Osteoblast (primary cell): ENCODE results near the gene MEGF11. TPM values are rescaled to one million over a fixed set of nuclear protein-coding genes. Genes with fewer than 3 reads are reported as not detected.

ENCODE experiments used
- DNase-seq: peaks from one replicate; pipeline ENCODE4 v3.0.0; 2011; ENCODE audit warnings: low spot score, mixed read lengths; ENCODE audit not compliant: insufficient read length; ENCODE audit errors: missing footprints
- H2AFZ ChIP-seq: 2 replicates; pipeline ENCODE4 v1.6.0; 2011; ENCODE audit warnings: mild to moderate bottlenecking, low read length
- H3K27ac ChIP-seq: 2 replicates; pipeline ENCODE4 v1.5.1; 2011; ENCODE audit warnings: mild to moderate bottlenecking, low read depth, low read length, moderate library complexity
- H3K27me3 ChIP-seq: 2 replicates; pipeline ENCODE4 v1.6.0; 2012; ENCODE audit warnings: mild to moderate bottlenecking, control low read depth, inconsistent platforms, low read length, moderate library complexity; ENCODE audit not compliant: insufficient read depth
- H3K36me3 ChIP-seq: 2 replicates; pipeline ENCODE4 v1.5.1; 2011; ENCODE audit warnings: mild to moderate bottlenecking, low read length, control low read depth, moderate library complexity; ENCODE audit not compliant: insufficient read depth
- H3K4me1 ChIP-seq: 2 replicates; pipeline ENCODE4 v1.5.1; 2011; ENCODE audit warnings: mild to moderate bottlenecking, low read length, control low read depth, moderate library complexity; ENCODE audit not compliant: insufficient read depth
- H3K4me2 ChIP-seq: 2 replicates; pipeline ENCODE4 v1.6.0; 2011; ENCODE audit warnings: mild to moderate bottlenecking, low read length; ENCODE audit not compliant: insufficient read depth
- H3K4me3 ChIP-seq: fragments of 200-600 bp; sonication (generic); 3 replicates; pipeline ENCODE4 v1.5.1; 2012; ENCODE audit warnings: mild to moderate bottlenecking, low read length, inconsistent platforms; ENCODE audit not compliant: insufficient read depth
- H3K79me2 ChIP-seq: 2 replicates; pipeline ENCODE4 v1.6.0; 2012; ENCODE audit warnings: mild to moderate bottlenecking, low read length, control low read depth, inconsistent platforms; ENCODE audit not compliant: insufficient read depth
- H3K9me3 ChIP-seq: 2 replicates; pipeline ENCODE4 v1.5.1; 2011; ENCODE audit warnings: low read depth, low read length, control low read depth
- H4K20me1 ChIP-seq: 2 replicates; pipeline ENCODE4 v1.6.0; 2012; ENCODE audit warnings: mild to moderate bottlenecking, low read length, control low read depth; ENCODE audit not compliant: insufficient read depth
- CTCF ChIP-seq: IDR thresholded peaks from 2 replicates; pipeline ENCODE4 v1.5.1; 2011; ENCODE audit warnings: mild to moderate bottlenecking, low read depth, low read length, moderate library complexity; ENCODE audit errors: extremely low read depth
- total RNA-seq: library from RNA; depleted of rRNA; stranded (reverse); fragments of >200 nt; gene quantifications from 2 replicates; pipeline ENCODE4 v1.2.3, GENCODE V29; 2012

Gene MEGF11
- not detected in 2 replicates for total RNA-seq

- peaks cover 86% of the 10 kb centered on the region for H3K27me3 ChIP-seq
Measured at GRCh38 chr15:66253418-66254088, at the start of gene MEGF11. MEGF11 (minus strand) TSS chr15:66253750; CDS start chr15:66128403, 125,347 bp downstream.

GRCh38 chr15:66302489-66303278 is 49.1 kb upstream of the MEGF11 start:
- Histone ChIP-seq H2AFZ (no peak overlapping the region), H3K4me3 (no peak overlapping the region), H3K4me1 (no peaks in the 10 kb centered on the region), H3K27me3 (no peaks in the 10 kb centered on the region), H3K27ac (no peak overlapping the region), H3K9me3 (no peaks in the 10 kb centered on the region), H3K79me2 (peaks cover 1% of the 10 kb centered on the region), H4K20me1 (no peaks in the 10 kb centered on the region), H3K36me3 (peaks cover under 1% of the 10 kb centered on the region), H3K4me2 (no peak overlapping the region)
- no peak for DNase-seq
- no peak for TF ChIP-seq CTCF

More at GRCh38 chr15:66253418-66254088, at the start of gene MEGF11:
- no peak for TF ChIP-seq CTCF
- Histone ChIP-seq H2AFZ (peak within 1 kb of the TSS; percentile 80), H3K4me1 (peaks cover 13% of the 10 kb centered on the region), H3K4me2 (peak within 1 kb of the TSS; percentile 91), H3K9me3 (no peaks in the 10 kb centered on the region), H4K20me1 (peaks cover 2% of the 10 kb centered on the region), H3K27ac (no peak within 1 kb of the TSS), H3K36me3 (no peaks in the 10 kb centered on the region), H3K4me3 (peak within 1 kb of the TSS; percentile 66), H3K79me2 (no peaks in the 10 kb centered on the region)
- DNase-seq, result peak; percentile 92

- Histone ChIP-seq H3K4me1 (peaks cover 19% of the 10 kb centered on the region), H3K79me2 (peaks cover 18% of the 10 kb centered on the region), H3K36me3 (peaks cover 4% of the 10 kb centered on the region), H4K20me1 (no peaks in the 10 kb centered on the region), H3K4me2 (no peak overlapping the region), H3K4me3 (no peak overlapping the region), H2AFZ (no peak overlapping the region), H3K27ac (no peak overlapping the region), H3K27me3 (no peaks in the 10 kb centered on the region), H3K9me3 (no peaks in the 10 kb centered on the region)
- no peak for DNase-seq
- TF ChIP-seq CTCF, result no peak
Measured at GRCh38 chr15:66298803-66299251, 45.3 kb upstream of the MEGF11 start.

- H3K4me1 ChIP-seq, result peaks cover 24% of the 10 kb centered on the region
- H4K20me1 ChIP-seq, result no peaks in the 10 kb centered on the region
- TF ChIP-seq CTCF, result no peak
- no peak overlapping the region for H2AFZ ChIP-seq
- H3K79me2 ChIP-seq, result peaks cover 18% of the 10 kb centered on the region
- no peak overlapping the region for H3K27ac ChIP-seq
- peaks cover 4% of the 10 kb centered on the region for H3K36me3 ChIP-seq
- no peaks in the 10 kb centered on the region for H3K9me3 ChIP-seq
- peak; percentile 55 for DNase-seq
- no peak overlapping the region for H3K4me2 ChIP-seq
- H3K4me3 ChIP-seq, result no peak overlapping the region
- H3K27me3 ChIP-seq, result no peaks in the 10 kb centered on the region
Measured at GRCh38 chr15:66296186-66296585, 42.6 kb upstream of the MEGF11 start.
